PC-9 (cell line): ENCODE results near the gene PRSS56. TPM values are rescaled to one million over a fixed set of nuclear protein-coding genes. Genes with fewer than 3 reads are reported as not detected.
A peak's percentile ranks its signal among the peaks of the same experiment; 100 is the strongest.

Experiments
- BruUV-seq: library from RNA; stranded (reverse); fragments of 400-500 nt; replicated peaks from 2 replicates; lab custom pipeline; 2021; lab: Mats Ljungman, UMichigan
- CTCF ChIA-PET: fragments of 300-600 bp; sonication (Branson Sonifier 250); formaldehyde crosslinking; loops from one replicate; lab custom pipeline; 2022; ENCODE audit warnings: antibody characterized with exemption; lab: Charles Lee
- POLR2A ChIA-PET: fragments of 300-600 bp; sonication (Branson Sonifier 250); formaldehyde crosslinking; loops from one replicate; lab custom pipeline; 2022; ENCODE audit warnings: antibody characterized with exemption; ENCODE audit not compliant: unreplicated experiment; lab: Charles Lee
- DNase-seq, 2 experiments: peaks; one replicate each; pipeline versions ENCODE4 v3.0.0 to v3.0.0-alpha.2; 2015 to 2022; ENCODE audit warnings: mixed read lengths in 1 of 2
- H2AFZ ChIP-seq: fragments of 200-600 bp; sonication (generic); 2 replicates; pipeline ENCODE4 v1.8.1; 2017; ENCODE audit warnings: antibody characterized with exemption
- H3F3A ChIP-seq: fragments of 200-600 bp; sonication (generic); 2 replicates; pipeline ENCODE4 v1.8.1; 2017; ENCODE audit warnings: antibody characterized with exemption, mild to moderate bottlenecking, low read depth; ENCODE audit not compliant: insufficient read depth
- H3K27ac ChIP-seq: fragments of 200-600 bp; sonication (generic); 2 replicates; pipeline ENCODE4 v1.6.1; 2016; ENCODE audit warnings: mixed run types
- H3K27me3 ChIP-seq: fragments of 200-600 bp; sonication (generic); 2 replicates; pipeline ENCODE4 v1.6.1; 2016; ENCODE audit warnings: low read depth, mixed run types; ENCODE audit not compliant: insufficient read depth
- H3K36me3 ChIP-seq: fragments of 200-600 bp; sonication (generic); 2 replicates; pipeline ENCODE4 v1.6.1; 2016; ENCODE audit warnings: low read depth, mixed run types
- H3K4me1 ChIP-seq: fragments of 200-600 bp; sonication (generic); replicated peaks from 2 replicates; pipeline ENCODE4 v1.6.1; 2016; ENCODE audit warnings: mixed run types; ENCODE audit not compliant: insufficient read depth
- H3K4me2 ChIP-seq: fragments of 200-600 bp; sonication (generic); 2 replicates; pipeline ENCODE4 v1.6.1; 2017; ENCODE audit warnings: mixed run types
- H3K4me3 ChIP-seq: fragments of 200-600 bp; sonication (generic); 2 replicates; pipeline ENCODE4 v1.6.1; 2016; ENCODE audit warnings: mixed run types
- H3K79me2 ChIP-seq: fragments of 200-600 bp; sonication (generic); 2 replicates; pipeline ENCODE4 v1.6.1; 2017; ENCODE audit warnings: low read depth, mixed run types
- H3K9me2 ChIP-seq: fragments of 200-600 bp; sonication (generic); 2 replicates; pipeline ENCODE4 v1.8.1; 2017; ENCODE audit warnings: mild to moderate bottlenecking; ENCODE audit not compliant: insufficient read depth
- H3K9me3 ChIP-seq: fragments of 200-600 bp; sonication (generic); 2 replicates; pipeline ENCODE4 v1.8.1; 2016; ENCODE audit warnings: low read depth; ENCODE audit not compliant: insufficient read depth
- H4K20me1 ChIP-seq: fragments of 200-600 bp; sonication (generic); 2 replicates; pipeline ENCODE4 v1.8.1; 2017; ENCODE audit not compliant: insufficient read depth
- EZH2 ChIP-seq: fragments of 200-600 bp; sonication (generic); IDR thresholded peaks from 2 replicates; pipeline ENCODE4 v1.8.0; 2017; ENCODE audit warnings: antibody characterized with exemption, low read depth
- intact Hi-C: fragments of 100-400 bp; cut with micrococcal nuclease; formaldehyde crosslinking; loops from one replicate; pipeline ENCODE4 v1.10.0; 2022; ENCODE audit not compliant: unreplicated experiment
- total RNA-seq: library from RNA; stranded (reverse); gene quantifications from 2 replicates; pipeline ENCODE4 v1.2.3, GENCODE V29; 2021
- TF ChIP-seq, protein P1 (sequence below): fragments of 200-600 bp; sonication (generic); conservative IDR thresholded peaks from 2 replicates; pipeline ENCODE4 v1.6.1; 2017; ENCODE audit warnings: mixed run types, antibody characterized with exemption, mild to moderate bottlenecking, moderate library complexity

Gene PRSS56
- total RNA-seq, 1 experiment from 2014 or later: not detected

DNA sequence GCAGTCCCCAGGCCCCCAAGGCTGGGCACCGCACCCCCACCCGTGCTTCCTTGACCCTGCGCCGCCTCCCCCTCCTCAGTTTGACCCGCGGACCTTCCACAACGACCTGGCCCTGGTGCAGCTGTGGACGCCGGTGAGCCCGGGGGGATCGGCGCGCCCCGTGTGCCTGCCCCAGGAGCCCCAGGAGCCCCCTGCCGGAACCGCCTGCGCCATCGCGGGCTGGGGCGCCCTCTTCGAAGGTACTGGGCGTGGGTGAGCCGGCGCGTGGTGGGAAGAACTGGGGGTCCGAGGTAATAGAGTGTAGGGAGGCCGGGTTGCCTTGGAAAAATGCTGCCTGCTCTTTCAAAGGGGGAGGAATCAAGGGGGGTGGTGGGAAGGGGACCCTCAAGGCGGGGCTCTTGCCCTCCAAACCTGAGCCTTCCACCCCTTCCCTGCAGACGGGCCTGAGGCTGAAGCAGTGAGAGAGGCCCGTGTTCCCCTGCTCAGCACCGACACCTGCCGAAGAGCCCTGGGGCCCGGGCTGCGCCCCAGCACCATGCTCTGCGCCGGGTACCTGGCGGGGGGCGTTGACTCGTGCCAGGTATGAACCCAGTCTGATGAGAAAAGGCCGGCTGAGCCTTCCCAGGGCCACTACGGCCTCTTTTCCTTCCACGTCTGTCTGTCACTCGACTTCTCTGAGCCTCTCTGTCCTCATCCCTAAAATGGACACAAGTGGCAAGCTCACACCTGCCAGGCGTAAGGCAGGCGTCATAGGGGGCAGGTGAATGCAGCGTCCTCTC is 2.6 kb downstream of the PRSS56 start:
- Histone ChIP-seq H3K4me1 (no peaks in the 10 kb centered on the region), H3K36me3 (no peaks in the 10 kb centered on the region), H2AFZ (no peak overlapping the region), H3K9me2 (no peaks in the 10 kb centered on the region), H3K4me2 (no peak overlapping the region), H3K79me2 (no peaks in the 10 kb centered on the region), H3K4me3 (no peak overlapping the region), H3K9me3 (no peaks in the 10 kb centered on the region), H3K27me3 (peaks cover 55% of the 10 kb centered on the region), H4K20me1 (no peaks in the 10 kb centered on the region), H3F3A (no peaks in the 10 kb centered on the region), H3K27ac (no peak overlapping the region)
- DNase-seq: no peak
- CTCF ChIA-PET: interaction anchor here (0.6 kb wide), 2 partner anchors 70 to 606 kb away, joined by 4 to 7 read pairs; no protein-coding TSS in a partner anchor
- no peak for TF ChIP-seq EZH2
- TF ChIP-seq, protein P1, sequence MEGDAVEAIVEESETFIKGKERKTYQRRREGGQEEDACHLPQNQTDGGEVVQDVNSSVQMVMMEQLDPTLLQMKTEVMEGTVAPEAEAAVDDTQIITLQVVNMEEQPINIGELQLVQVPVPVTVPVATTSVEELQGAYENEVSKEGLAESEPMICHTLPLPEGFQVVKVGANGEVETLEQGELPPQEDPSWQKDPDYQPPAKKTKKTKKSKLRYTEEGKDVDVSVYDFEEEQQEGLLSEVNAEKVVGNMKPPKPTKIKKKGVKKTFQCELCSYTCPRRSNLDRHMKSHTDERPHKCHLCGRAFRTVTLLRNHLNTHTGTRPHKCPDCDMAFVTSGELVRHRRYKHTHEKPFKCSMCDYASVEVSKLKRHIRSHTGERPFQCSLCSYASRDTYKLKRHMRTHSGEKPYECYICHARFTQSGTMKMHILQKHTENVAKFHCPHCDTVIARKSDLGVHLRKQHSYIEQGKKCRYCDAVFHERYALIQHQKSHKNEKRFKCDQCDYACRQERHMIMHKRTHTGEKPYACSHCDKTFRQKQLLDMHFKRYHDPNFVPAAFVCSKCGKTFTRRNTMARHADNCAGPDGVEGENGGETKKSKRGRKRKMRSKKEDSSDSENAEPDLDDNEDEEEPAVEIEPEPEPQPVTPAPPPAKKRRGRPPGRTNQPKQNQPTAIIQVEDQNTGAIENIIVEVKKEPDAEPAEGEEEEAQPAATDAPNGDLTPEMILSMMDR: no peak; the same call in 1 of the 2 replicates
- intact Hi-C loops: loop anchor here (2.0 to 10.0 kb wide), 3 partner anchors 76 to 618 kb away; no protein-coding TSS in a partner anchor
- POLR2A ChIA-PET: no interaction called here
- BruUV-seq: no TSS peak

DNA sequence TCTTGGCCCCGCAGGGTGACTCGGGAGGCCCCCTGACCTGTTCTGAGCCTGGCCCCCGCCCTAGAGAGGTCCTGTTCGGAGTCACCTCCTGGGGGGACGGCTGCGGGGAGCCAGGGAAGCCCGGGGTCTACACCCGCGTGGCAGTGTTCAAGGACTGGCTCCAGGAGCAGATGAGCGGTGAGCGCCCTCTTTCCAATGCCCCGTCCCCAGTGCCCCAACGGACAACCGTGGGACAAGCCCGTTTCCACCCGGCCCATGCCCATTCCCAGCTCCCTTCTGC is 3.2 kb downstream of the PRSS56 start:
- Histone ChIP-seq H3K27me3 (peaks cover 51% of the 10 kb centered on the region), H3K4me1 (no peaks in the 10 kb centered on the region), H4K20me1 (no peaks in the 10 kb centered on the region), H3K9me3 (no peaks in the 10 kb centered on the region), H3K4me3 (no peak overlapping the region), H3K4me2 (no peak overlapping the region), H2AFZ (no peak overlapping the region), H3K9me2 (no peaks in the 10 kb centered on the region), H3K79me2 (no peaks in the 10 kb centered on the region), H3K36me3 (no peaks in the 10 kb centered on the region), H3F3A (no peaks in the 10 kb centered on the region), H3K27ac (no peak overlapping the region)
- intact Hi-C loops: loop anchor here (2.0 to 10.0 kb wide), 3 partner anchors 77 to 619 kb away; no protein-coding TSS in a partner anchor
- CTCF ChIA-PET: interaction anchor here (0.6 kb wide), 1 partner anchor 606 kb away, joined by 4 read pairs; no protein-coding TSS in a partner anchor
- DNase-seq: no peak
- no TSS peak for BruUV-seq
- TF ChIP-seq, protein P1: no peak
- no peak for TF ChIP-seq EZH2
- POLR2A ChIA-PET: no interaction called here

DNA sequence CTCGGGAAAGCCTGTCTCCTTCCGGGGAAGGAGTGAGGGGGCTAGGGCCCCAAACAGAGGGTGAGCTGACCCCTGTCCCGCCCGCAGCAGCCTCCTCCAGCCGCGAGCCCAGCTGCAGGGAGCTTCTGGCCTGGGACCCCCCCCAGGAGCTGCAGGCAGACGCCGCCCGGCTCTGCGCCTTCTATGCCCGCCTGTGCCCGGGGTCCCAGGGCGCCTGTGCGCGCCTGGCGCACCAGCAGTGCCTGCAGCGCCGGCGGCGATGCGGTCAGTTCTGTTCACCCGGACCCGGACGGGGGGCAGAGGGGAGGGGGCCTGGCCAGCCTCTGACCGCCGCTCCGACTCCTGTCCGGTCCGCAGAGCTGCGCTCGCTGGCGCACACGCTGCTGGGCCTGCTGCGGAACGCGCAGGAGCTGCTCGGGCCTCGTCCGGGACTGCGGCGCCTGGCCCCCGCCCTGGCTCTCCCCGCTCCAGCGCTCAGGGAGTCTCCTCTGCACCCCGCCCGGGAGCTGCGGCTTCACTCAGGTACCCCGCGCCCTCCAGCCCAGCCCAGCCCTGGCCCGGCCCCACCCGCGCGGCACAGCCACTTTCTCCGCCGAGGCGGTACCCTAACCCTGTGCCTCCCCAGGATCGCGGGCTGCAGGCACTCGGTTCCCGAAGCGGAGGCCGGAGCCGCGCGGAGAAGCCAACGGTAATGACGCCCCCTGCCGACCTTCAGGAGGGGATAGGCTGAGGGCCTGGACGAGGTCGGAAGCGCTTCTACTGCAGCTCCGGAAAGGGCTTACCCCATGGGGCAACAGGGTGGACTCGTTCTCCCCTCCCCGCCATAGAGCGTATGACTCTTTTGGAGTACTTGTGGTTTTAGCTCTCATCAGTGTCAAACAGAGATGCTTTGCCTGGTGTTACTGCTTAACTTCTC is 3.8 kb downstream of the PRSS56 start:
- Histone ChIP-seq H4K20me1 (no peaks in the 10 kb centered on the region), H2AFZ (no peak overlapping the region), H3F3A (no peaks in the 10 kb centered on the region), H3K27me3 (peaks cover 45% of the 10 kb centered on the region), H3K79me2 (no peaks in the 10 kb centered on the region), H3K9me2 (no peaks in the 10 kb centered on the region), H3K4me2 (peak overlapping the region; percentile 23; the same call in 1 of the 2 replicates), H3K27ac (no peak overlapping the region), H3K4me3 (no peak overlapping the region), H3K36me3 (no peaks in the 10 kb centered on the region), H3K4me1 (no peaks in the 10 kb centered on the region), H3K9me3 (no peaks in the 10 kb centered on the region)
- intact Hi-C loops: loop anchor here (2.0 to 10.0 kb wide), 3 partner anchors 77 to 619 kb away; no protein-coding TSS in a partner anchor
- DNase-seq: peak in 1 of 2 experiments; percentile 41
- TF ChIP-seq, protein P1: no peak
- TF ChIP-seq EZH2: no peak
- POLR2A ChIA-PET: interaction anchor here (0.6 kb wide), 1 partner anchor 23 kb away, joined by 6 read pairs; no protein-coding TSS in a partner anchor
- no TSS peak for BruUV-seq
- CTCF ChIA-PET: interaction anchor here (0.6 kb wide), 1 partner anchor 607 kb away, joined by 4 read pairs; no protein-coding TSS in a partner anchor
